Esophagus muscularis mucosa (tissue), 4 donors: ENCODE measurements around the gene FKBP2.

Experiments used
- CTCF ChIP-seq, 3 experiments: fragments of 200-600 bp in 2 of 3; fragments of 450-650 bp in 1 of 3; sonication (generic) in 2 of 3; IDR thresholded peaks; one replicate each; pipeline ENCODE4 v1.5.1; 2017 to 2019; ENCODE audit warnings: antibody characterized with exemption in 3 of 3, mild to moderate bottlenecking in 2 of 3, moderate library complexity in 1 of 3
- EP300 ChIP-seq: sonication (generic); formaldehyde crosslinking; IDR thresholded peaks from one replicate; pipeline ENCODE4 v1.6.1; 2017; ENCODE audit warnings: antibody characterized with exemption
- POLR2A ChIP-seq: fragments of 450-650 bp; IDR thresholded peaks from one replicate; pipeline ENCODE4 v1.6.1; 2017; ENCODE audit warnings: antibody characterized with exemption, moderate library complexity, mild to moderate bottlenecking, low read depth
- POLR2AphosphoS5 ChIP-seq, 2 donors: sonication (generic); formaldehyde crosslinking; IDR thresholded peaks; one replicate each; pipeline ENCODE4 v1.6.1; 2017; ENCODE audit warnings: antibody characterized with exemption in 2 of 2

- peak in 1 of 3 experiments; percentile 11 for TF ChIP-seq CTCF (IDR thresholded peaks at IDR 0.05)
- TF ChIP-seq POLR2AphosphoS5 (IDR thresholded peaks at IDR 0.05): peak in 1 of 2 donors; percentile 57
- no peak for TF ChIP-seq POLR2A
- no peak for TF ChIP-seq EP300
These were observed 44.3 kb downstream of the FKBP2 start, which contains the start of gene GPR137 for GRCh38 chr11:64284962-64285884.
